Erythroblast (primary cell): Measurements from ENCODE around the gene PGRMC1.

Experiments used
- GATA1 ChIP-seq: IDR thresholded peaks from 2 replicates; pipeline ENCODE4 v1.6.1; 2011; ENCODE audit warnings: low read depth, mild to moderate bottlenecking, control low read depth, low read length, moderate library complexity
- POLR2A ChIP-seq: IDR thresholded peaks from 2 replicates; pipeline ENCODE4 v1.6.1; 2011; ENCODE audit warnings: mild to moderate bottlenecking, low read length

DNA sequence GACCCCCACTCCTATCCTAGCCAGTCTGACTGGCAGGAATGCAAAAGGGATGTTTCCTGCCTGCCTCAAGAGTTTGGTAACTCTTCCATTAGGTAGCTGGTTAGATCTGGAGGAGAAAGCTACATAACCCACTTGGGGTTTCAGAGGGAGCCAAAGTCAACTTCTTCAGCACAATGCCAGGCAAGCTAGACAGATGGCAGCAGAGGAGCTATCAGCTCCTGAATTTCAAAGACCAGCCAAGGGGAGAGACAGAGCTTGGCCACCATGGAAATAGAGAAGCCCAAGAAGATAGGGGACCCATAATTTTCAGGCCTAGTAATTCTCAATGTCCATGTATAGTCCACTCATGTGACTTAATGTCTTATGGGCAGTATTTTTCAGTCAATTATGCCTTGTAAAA, 56.4 kb downstream of the PGRMC1 start:
- TF ChIP-seq POLR2A (no peak), GATA1 (no peak)
